KMS-11 (cell line): ENCODE measurements around the gene SSRP1.

Experiments used
- H2AFZ ChIP-seq: fragments of 200-600 bp; sonication (generic); 2 replicates; pipeline ENCODE4 v1.6.1; 2016; ENCODE audit warnings: antibody characterized with exemption, mixed run types, low read depth
- H3K27ac ChIP-seq: fragments of 200-600 bp; sonication (generic); 2 replicates; pipeline ENCODE4 v1.6.1; 2016; ENCODE audit warnings: mild to moderate bottlenecking, mixed run types
- H3K27me3 ChIP-seq: fragments of 200-600 bp; sonication (generic); 2 replicates; pipeline ENCODE4 v1.6.1; 2017; ENCODE audit warnings: mild to moderate bottlenecking, low read depth, mixed run types, moderate library complexity; ENCODE audit not compliant: insufficient read depth
- H3K36me3 ChIP-seq: fragments of 200-600 bp; sonication (generic); 2 replicates; pipeline ENCODE4 v1.6.1; 2017; ENCODE audit warnings: mild to moderate bottlenecking, mixed run types; ENCODE audit not compliant: insufficient read depth
- H3K4me1 ChIP-seq: fragments of 200-600 bp; sonication (generic); 2 replicates; pipeline ENCODE4 v1.6.1; 2016; ENCODE audit warnings: mild to moderate bottlenecking, low read depth, mixed run types; ENCODE audit not compliant: poor library complexity, severe bottlenecking
- H3K4me2 ChIP-seq: fragments of 200-600 bp; sonication (generic); 2 replicates; pipeline ENCODE4 v1.7.0; 2016; ENCODE audit warnings: mild to moderate bottlenecking, mixed run types
- H3K4me3 ChIP-seq: fragments of 200-600 bp; sonication (generic); IDR thresholded peaks from 2 replicates; pipeline ENCODE4 v1.6.1; 2017; ENCODE audit warnings: low read depth, low read length, mixed read lengths; ENCODE audit not compliant: insufficient read depth
- H3K79me2 ChIP-seq: fragments of 200-600 bp; sonication (generic); 2 replicates; pipeline ENCODE4 v1.6.1; 2016; ENCODE audit warnings: low read depth, mixed run types; ENCODE audit not compliant: insufficient read depth
- H3K9ac ChIP-seq: fragments of 200-600 bp; sonication (generic); 2 replicates; pipeline ENCODE4 v1.6.1; 2016; ENCODE audit warnings: mild to moderate bottlenecking, mixed run types
- H4K20me1 ChIP-seq: fragments of 200-600 bp; sonication (generic); 2 replicates; pipeline ENCODE4 v1.6.1; 2016; ENCODE audit warnings: mild to moderate bottlenecking, mixed run types; ENCODE audit not compliant: insufficient read depth
- CTCF ChIP-seq: fragments of 200-600 bp; sonication (generic); conservative IDR thresholded peaks from 2 replicates; pipeline ENCODE4 v1.6.1; 2017; ENCODE audit warnings: low read depth, mild to moderate bottlenecking, antibody characterized with exemption, low read length, moderate library complexity, mixed read lengths

The SSRP1 gene

GRCh38 chr11:57354699-57355098, 19.0 kb upstream of the SSRP1 start:
- H3K27me3 ChIP-seq, result no peaks in the 10 kb centered on the region
- H3K4me3 ChIP-seq, result no peak overlapping the region
- H3K79me2 ChIP-seq, result no peaks in the 10 kb centered on the region
- no peak for TF ChIP-seq CTCF
- H3K27ac ChIP-seq, result no peak overlapping the region
- no peaks in the 10 kb centered on the region for H3K4me1 ChIP-seq
- no peaks in the 10 kb centered on the region for H3K36me3 ChIP-seq
- no peak overlapping the region for H3K4me2 ChIP-seq
- H3K9ac ChIP-seq, result no peak overlapping the region
- H2AFZ ChIP-seq, result no peak overlapping the region
- no peaks in the 10 kb centered on the region for H4K20me1 ChIP-seq

DNA sequence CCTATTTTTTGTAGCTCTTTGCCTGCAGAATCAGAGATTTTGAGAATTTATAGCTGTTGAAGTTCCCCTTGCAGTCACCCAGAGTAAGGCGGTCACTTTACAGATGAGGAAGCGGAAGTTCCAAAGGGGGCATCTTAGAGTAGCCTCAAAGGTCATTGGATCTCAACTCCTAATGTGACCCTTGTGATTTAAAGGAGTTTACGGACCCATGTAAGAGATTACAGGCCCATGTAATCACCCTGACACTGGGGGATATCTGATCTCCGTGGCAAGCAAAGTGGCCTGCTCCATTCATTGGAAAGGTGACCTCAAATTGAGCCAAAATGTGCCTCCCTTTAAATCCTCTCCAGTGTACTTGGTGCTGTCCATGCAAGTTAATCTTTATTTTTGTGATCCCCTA, 18.2 kb upstream of the SSRP1 start:
- Histone ChIP-seq H4K20me1 (no peaks in the 10 kb centered on the region), H3K79me2 (no peaks in the 10 kb centered on the region), H3K27ac (no peak overlapping the region), H2AFZ (no peak overlapping the region), H3K36me3 (no peaks in the 10 kb centered on the region), H3K4me2 (no peak overlapping the region), H3K4me3 (no peak overlapping the region), H3K9ac (no peak overlapping the region), H3K4me1 (no peaks in the 10 kb centered on the region), H3K27me3 (no peaks in the 10 kb centered on the region)
- no peak for TF ChIP-seq CTCF

DNA sequence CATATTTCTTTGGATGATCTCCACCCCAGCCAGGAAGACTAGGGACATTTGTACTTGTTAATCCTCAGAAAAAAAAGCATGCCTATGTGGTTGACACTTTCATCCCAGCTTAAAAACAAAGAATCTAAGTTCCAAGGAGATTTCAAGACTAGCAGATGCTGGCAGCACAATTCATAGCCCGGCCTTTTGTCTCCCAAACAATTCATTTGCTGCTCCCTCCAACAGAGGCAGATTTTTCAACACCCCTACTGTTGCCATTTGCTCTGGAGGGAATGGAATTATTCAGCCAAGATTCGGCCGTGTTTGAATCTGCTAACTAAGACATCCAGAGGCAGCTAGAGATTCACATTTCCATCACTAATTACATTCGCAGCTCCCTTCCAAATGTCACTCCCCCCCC, 17.8 kb upstream of the SSRP1 start:
- Histone ChIP-seq H3K4me2 (no peak overlapping the region), H3K4me1 (no peaks in the 10 kb centered on the region)

DNA sequence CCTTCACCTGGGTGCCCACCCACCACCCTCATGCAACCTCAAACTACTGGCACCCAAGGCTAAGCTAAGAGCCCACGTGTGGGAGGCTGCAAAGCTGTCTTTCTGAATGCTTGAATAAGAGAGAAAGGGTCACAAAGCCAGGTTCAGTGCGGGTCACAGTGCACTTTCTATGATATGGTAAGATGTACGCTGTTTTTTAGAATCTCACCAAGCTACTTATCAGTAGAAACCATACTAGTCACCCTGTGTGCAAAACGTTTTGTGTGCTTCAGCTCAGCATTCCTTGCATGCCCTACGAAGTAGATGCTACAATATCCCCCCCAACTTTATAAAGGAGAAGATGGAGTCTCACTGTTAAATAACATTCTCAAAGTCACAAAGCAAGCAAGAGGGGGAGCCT, 17.3 kb upstream of the SSRP1 start:
- no peaks in the 10 kb centered on the region for H3K79me2 ChIP-seq
- H3K27ac ChIP-seq, result no peak overlapping the region
- no peak overlapping the region for H3K9ac ChIP-seq
- no peak overlapping the region for H3K4me3 ChIP-seq
- no peaks in the 10 kb centered on the region for H4K20me1 ChIP-seq
- no peak overlapping the region for H2AFZ ChIP-seq
- no peak for TF ChIP-seq CTCF
- H3K36me3 ChIP-seq, result no peaks in the 10 kb centered on the region
- H3K27me3 ChIP-seq, result no peaks in the 10 kb centered on the region
- no peaks in the 10 kb centered on the region for H3K4me1 ChIP-seq
- no peak overlapping the region for H3K4me2 ChIP-seq

More for the DNA sequence above, 17.8 kb upstream of the SSRP1 start:
- H3K79me2 ChIP-seq, result no peaks in the 10 kb centered on the region
- TF ChIP-seq CTCF, result no peak
- no peak overlapping the region for H3K9ac ChIP-seq
- H3K4me3 ChIP-seq, result no peak overlapping the region
- no peaks in the 10 kb centered on the region for H3K36me3 ChIP-seq
- H3K27me3 ChIP-seq, result no peaks in the 10 kb centered on the region
- H2AFZ ChIP-seq, result no peak overlapping the region
- no peaks in the 10 kb centered on the region for H4K20me1 ChIP-seq
- no peak overlapping the region for H3K27ac ChIP-seq
